GM19099 (cell line): ENCODE results near the gene AUTS2.

ENCODE experiments used
- POLR2A ChIP-seq: IDR thresholded peaks from 3 replicates; pipeline ENCODE4 v1.6.1; 2011; ENCODE audit warnings: low read depth; ENCODE audit not compliant: insufficient read length; ENCODE audit errors: extremely low read depth

Gene AUTS2

GRCh38 chr7:69678494-69679187, 80.4 kb downstream of the AUTS2 start:
- no peak for TF ChIP-seq POLR2A

- no peak for TF ChIP-seq POLR2A
These were observed 82.9 kb downstream of the AUTS2 start for GRCh38 chr7:69681181-69681580.

- no peak for TF ChIP-seq POLR2A
These were observed 84.2 kb downstream of the AUTS2 start for GRCh38 chr7:69682518-69682917.

GRCh38 chr7:69683002-69683401, 84.7 kb downstream of the AUTS2 start:
- TF ChIP-seq POLR2A = no peak

GRCh38 chr7:69684369-69685292, 86.4 kb downstream of the AUTS2 start:
- TF ChIP-seq POLR2A = no peak

GRCh38 chr7:69685293-69685631, 87.0 kb downstream of the AUTS2 start:
- TF ChIP-seq POLR2A = no peak

GRCh38 chr7:69686366-69686765, 88.1 kb downstream of the AUTS2 start:
- TF ChIP-seq POLR2A = no peak

GRCh38 chr7:69687739-69688433, 89.6 kb downstream of the AUTS2 start:
- TF ChIP-seq POLR2A = no peak

GRCh38 chr7:69690329-69690728, 92.1 kb downstream of the AUTS2 start:
- no peak for TF ChIP-seq POLR2A

GRCh38 chr7:69691327-69691726, 93.1 kb downstream of the AUTS2 start:
- TF ChIP-seq POLR2A = no peak

GRCh38 chr7:69691734-69692133, 93.5 kb downstream of the AUTS2 start:
- no peak for TF ChIP-seq POLR2A

- no peak for TF ChIP-seq POLR2A
These were observed 94.3 kb downstream of the AUTS2 start for GRCh38 chr7:69692611-69693010.

- no peak for TF ChIP-seq POLR2A
These were observed 94.8 kb downstream of the AUTS2 start for GRCh38 chr7:69693042-69693441.

- no peak for TF ChIP-seq POLR2A
These were observed 97.8 kb downstream of the AUTS2 start for GRCh38 chr7:69696054-69696591.

- no peak for TF ChIP-seq POLR2A
These were observed 98.7 kb downstream of the AUTS2 start for GRCh38 chr7:69696686-69697685.
